ENCODE results near the gene ALOX5AP.

DNA sequence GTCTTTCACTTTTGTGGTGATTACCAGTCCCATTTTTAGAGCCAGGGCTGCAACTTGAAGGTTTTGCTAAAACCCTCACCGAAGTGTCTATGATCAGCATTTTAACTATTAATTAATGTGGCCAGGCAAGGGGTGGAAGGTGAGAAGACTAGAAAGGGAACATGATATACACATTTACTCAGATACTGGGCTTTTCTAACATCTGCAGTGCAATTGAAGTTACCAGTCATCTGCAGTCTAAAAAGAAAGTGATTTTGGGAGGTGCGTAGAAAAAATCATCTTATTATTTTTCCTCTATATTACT, 481 bp downstream of the ALOX5AP start:
- TF ChIP-seq POLR2A (IDR thresholded peaks at IDR 0.05) = no peak
- TF ChIP-seq, protein P1, sequence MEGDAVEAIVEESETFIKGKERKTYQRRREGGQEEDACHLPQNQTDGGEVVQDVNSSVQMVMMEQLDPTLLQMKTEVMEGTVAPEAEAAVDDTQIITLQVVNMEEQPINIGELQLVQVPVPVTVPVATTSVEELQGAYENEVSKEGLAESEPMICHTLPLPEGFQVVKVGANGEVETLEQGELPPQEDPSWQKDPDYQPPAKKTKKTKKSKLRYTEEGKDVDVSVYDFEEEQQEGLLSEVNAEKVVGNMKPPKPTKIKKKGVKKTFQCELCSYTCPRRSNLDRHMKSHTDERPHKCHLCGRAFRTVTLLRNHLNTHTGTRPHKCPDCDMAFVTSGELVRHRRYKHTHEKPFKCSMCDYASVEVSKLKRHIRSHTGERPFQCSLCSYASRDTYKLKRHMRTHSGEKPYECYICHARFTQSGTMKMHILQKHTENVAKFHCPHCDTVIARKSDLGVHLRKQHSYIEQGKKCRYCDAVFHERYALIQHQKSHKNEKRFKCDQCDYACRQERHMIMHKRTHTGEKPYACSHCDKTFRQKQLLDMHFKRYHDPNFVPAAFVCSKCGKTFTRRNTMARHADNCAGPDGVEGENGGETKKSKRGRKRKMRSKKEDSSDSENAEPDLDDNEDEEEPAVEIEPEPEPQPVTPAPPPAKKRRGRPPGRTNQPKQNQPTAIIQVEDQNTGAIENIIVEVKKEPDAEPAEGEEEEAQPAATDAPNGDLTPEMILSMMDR (IDR thresholded peaks at IDR 0.05) = no peak

All from vagina (tissue), 2 donors.